Cardiac fibroblast (primary cell): ENCODE results near the gene KANSL3.
A peak's percentile ranks its signal among the peaks of the same experiment; 100 is the strongest.
"Not testable (repeated sequence)": the region's sequence is repeated elsewhere in the genome, so short reads cannot be mapped to it uniquely, and the experiment has no call there.

Experiments
- DNase-seq, 2 donors: peaks; one replicate each; pipeline versions ENCODE4 v3.0.0 to v3.0.0-alpha.2; 2010; ENCODE audit warnings: low read depth in 2 of 2
- H3K4me3 ChIP-seq, 2 donors: replicated peaks in 1 of 2; 1 replicate in 1 of 2; 2 replicates in 1 of 2; pipeline ENCODE4 v1.5.1; 2011; ENCODE audit warnings: low read depth in 2 of 2, low read length in 2 of 2, mild to moderate bottlenecking in 2 of 2, moderate library complexity in 1 of 2
- TF ChIP-seq, protein P1 (sequence below): IDR thresholded peaks from one replicate; pipeline ENCODE4 v1.5.1; 2011; ENCODE audit warnings: low read depth, mild to moderate bottlenecking, low read length, inconsistent platforms

KANSL3 gene

GRCh38 chr2:96655526-96655925 lies 17.4 kb upstream of the KANSL3 start:
- DNase-seq, result no peak
- TF ChIP-seq, protein P1, sequence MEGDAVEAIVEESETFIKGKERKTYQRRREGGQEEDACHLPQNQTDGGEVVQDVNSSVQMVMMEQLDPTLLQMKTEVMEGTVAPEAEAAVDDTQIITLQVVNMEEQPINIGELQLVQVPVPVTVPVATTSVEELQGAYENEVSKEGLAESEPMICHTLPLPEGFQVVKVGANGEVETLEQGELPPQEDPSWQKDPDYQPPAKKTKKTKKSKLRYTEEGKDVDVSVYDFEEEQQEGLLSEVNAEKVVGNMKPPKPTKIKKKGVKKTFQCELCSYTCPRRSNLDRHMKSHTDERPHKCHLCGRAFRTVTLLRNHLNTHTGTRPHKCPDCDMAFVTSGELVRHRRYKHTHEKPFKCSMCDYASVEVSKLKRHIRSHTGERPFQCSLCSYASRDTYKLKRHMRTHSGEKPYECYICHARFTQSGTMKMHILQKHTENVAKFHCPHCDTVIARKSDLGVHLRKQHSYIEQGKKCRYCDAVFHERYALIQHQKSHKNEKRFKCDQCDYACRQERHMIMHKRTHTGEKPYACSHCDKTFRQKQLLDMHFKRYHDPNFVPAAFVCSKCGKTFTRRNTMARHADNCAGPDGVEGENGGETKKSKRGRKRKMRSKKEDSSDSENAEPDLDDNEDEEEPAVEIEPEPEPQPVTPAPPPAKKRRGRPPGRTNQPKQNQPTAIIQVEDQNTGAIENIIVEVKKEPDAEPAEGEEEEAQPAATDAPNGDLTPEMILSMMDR, result no peak
- H3K4me3 ChIP-seq, result no peak overlapping the region

- not testable (repeated sequence) for H3K4me3 ChIP-seq, DNase-seq
Observed at GRCh38 chr2:96654791-96655190, 16.7 kb upstream of the KANSL3 start.

DNA sequence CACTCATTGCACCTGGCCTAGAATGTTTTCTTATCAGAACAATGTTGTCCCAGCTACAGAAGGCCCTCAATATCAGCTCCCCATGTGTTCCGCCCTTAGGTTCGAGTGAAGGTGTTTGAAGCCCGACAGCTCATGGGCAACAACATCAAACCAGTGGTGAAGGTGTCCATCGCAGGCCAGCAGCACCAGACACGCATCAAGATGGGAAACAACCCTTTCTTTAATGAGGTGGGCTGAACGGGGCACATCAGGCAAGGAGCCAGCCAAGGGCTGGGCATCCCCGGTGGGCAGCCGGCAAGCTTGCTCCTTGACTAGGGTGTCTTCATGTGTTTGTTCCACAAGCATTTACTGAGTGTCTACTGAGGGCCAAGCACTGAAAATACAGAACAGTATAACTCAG lies 13.7 kb upstream of the KANSL3 start:
- DNase-seq, result no peak
- H3K4me3 ChIP-seq, result no peak overlapping the region
- TF ChIP-seq, protein P1, result no peak

DNA sequence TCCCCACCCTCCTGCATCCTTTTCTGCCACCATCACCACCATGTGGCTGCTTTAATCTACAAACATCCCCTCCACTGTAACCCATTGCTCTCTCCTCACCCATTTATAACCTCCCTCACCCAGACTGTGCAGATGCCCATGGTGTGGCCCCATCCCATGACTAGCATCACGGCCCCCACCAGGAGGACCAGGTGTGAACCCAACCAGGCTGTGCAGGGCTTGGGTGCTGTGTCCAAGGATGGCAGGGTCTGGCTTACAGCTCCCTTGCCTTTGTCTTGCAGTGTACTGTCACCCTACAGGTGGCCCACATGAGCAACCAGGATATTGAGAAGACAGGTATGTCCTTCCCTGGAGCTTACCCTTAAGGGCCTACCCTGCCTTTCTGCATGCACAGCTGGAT lies 11.2 kb upstream of the KANSL3 start:
- TF ChIP-seq, protein P1, result no peak
- no peak overlapping the region for H3K4me3 ChIP-seq
- DNase-seq, result no peak

- H3K4me3 ChIP-seq, result no peak overlapping the region
- TF ChIP-seq, protein P1, result no peak
- DNase-seq, result no peak
Observed at GRCh38 chr2:96648306-96648930, 10.3 kb upstream of the KANSL3 start.

DNA sequence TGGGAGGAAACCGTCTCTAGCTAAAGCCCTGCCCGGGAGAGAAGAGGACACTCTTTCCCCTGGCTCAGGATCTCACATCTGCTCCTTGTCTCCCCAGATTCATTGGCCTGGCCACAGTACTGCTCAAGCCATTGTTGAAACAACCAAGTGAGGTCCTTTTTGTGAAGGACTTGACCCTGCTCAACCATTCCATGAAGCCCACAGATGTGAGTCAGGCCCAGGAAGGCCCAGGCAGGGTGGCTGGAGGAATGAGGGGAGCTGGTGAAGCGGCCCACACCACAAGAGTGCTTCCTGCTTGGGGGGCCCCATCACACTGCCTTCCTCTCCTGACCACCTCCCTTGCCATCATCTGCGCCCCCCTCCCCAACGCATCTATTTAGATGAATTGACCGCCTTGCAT lies 9.6 kb upstream of the KANSL3 start:
- TF ChIP-seq, protein P1, result no peak
- no peak for DNase-seq
- H3K4me3 ChIP-seq, result no peak overlapping the region

DNA sequence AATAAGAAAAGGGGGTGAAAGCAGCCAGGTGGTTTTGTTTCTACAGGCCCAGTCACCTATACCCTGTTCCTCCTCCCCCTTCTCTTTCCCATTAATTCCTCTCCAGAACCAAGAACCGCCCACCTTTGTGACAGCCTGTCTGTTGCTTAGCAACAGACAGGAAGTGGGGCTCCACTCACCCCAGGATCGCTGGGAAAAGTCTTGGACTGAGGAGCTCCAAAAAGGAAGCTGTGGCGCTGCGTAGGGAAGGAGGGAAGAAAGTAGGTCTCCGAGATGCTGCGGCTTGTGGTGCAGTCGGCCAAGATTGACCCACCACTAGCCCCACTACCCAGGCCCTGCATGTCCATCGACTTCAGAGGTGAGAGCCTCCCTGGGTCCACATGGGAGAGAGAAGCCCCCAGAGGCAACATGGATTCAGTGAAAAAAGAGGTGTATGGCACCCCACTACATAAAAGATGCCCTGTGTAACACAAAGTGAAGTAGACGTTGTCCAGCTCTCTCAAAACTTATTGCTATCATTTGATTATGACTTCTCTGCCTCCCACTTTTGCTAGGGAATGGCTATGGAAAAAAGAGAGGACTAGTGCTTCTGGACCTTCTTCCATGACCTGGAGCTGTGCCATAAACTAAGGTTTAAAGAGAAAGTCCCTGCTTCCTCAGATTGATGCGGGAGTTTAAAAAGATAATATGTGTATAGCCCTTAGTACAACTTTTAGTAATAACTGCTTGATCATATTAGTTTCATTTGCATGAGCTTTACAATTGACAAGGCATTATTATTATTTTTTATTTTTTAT lies 4.7 kb upstream of the KANSL3 start, which contains the start of gene FER1L5:
Gene FER1L5, plus strand, starts transcription at position 201 of the 797 bp plus-strand sequence. Its CDS starts 73 bp downstream, at position 274.
- DNase-seq, result peak; percentile 62 to 83
- TF ChIP-seq, protein P1, result no peak
- peak within 1 kb of the TSS; percentile 39 to 48 for H3K4me3 ChIP-seq
